HL-60 (cell line): Measurements from ENCODE around the gene FADS6.
A peak's percentile ranks its signal among the peaks of the same experiment; 100 is the strongest.

Experiments
- DNase-seq, 2 experiments: peaks; one replicate each; pipeline ENCODE4 v3.0.0-alpha.2; 2010 to 2020; ENCODE audit warnings: low read depth in 1 of 2, low spot score in 1 of 2
- H3K27ac ChIP-seq: fragments of 250-450 bp; sonication (Bioruptor Pico); replicated peaks from 2 replicates; pipeline ENCODE4 v1.5.1; 2020; ENCODE audit warnings: mild to moderate bottlenecking, moderate library complexity
- H3K27me3 ChIP-seq: fragments of 250-450 bp; sonication (Bioruptor Pico); 2 replicates; pipeline ENCODE4 v1.5.1; 2021; ENCODE audit warnings: mild to moderate bottlenecking, moderate library complexity; ENCODE audit not compliant: insufficient read depth, poor library complexity, severe bottlenecking
- H3K4me3 ChIP-seq: replicated peaks from 2 replicates; pipeline ENCODE4 v1.5.1; 2011; ENCODE audit warnings: mild to moderate bottlenecking, control low read depth, low read length; ENCODE audit not compliant: insufficient read depth
- CTCF ChIP-seq: IDR thresholded peaks from one replicate; pipeline ENCODE4 v1.5.1; 2011; ENCODE audit warnings: low read length, control low read depth, inconsistent platforms; ENCODE audit not compliant: insufficient read depth
- GABPA ChIP-seq: IDR thresholded peaks from 2 replicates; pipeline ENCODE4 v1.6.1; 2012; ENCODE audit warnings: low read depth
- POLR2AphosphoS5 ChIP-seq: IDR thresholded peaks from 2 replicates; pipeline ENCODE4 v1.6.1; 2012; ENCODE audit warnings: low read depth
- REST ChIP-seq: IDR thresholded peaks from 2 replicates; pipeline ENCODE4 v1.6.1; 2012; ENCODE audit warnings: low read depth; ENCODE audit not compliant: insufficient replicate concordance
- SPI1 ChIP-seq: IDR thresholded peaks from 2 replicates; pipeline ENCODE4 v1.6.1; 2012; ENCODE audit warnings: low read depth, mild to moderate bottlenecking, borderline replicate concordance

The FADS6 gene

GRCh38 chr17:74842599-74843351 lies 50.7 kb downstream of the FADS6 start:
- TF ChIP-seq SPI1, result no peak
- TF ChIP-seq REST, result no peak
- no peak for TF ChIP-seq POLR2AphosphoS5
- no peak for TF ChIP-seq GABPA
- no peak for TF ChIP-seq CTCF
- no peak for DNase-seq
- Histone ChIP-seq H3K27ac (no peak overlapping the region), H3K4me3 (no peak overlapping the region), H3K27me3 (no peaks in the 10 kb centered on the region)

DNA sequence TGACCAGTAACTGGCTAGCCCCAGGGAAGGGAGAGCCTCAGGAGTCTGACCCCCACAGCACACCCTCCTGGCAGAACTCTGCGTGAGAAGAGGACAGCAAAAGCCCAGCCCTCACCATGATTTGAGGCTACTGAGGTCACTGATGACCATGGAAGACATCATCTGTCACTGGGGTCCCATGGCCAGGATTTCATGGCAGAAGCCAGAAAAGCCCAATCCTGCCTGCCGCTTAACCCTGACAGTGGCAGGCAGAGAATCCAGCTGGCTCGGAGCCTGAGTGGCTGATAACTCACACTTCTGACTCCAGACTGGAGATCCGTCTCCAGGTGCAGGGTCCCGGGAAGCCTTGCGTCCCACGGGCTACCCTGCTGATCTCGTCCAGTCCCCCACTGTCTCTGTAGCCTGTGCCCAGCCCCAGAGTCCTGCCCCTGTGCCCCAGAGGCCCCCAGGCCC lies 51.3 kb downstream of the FADS6 start:
- no peaks in the 10 kb centered on the region for H3K27me3 ChIP-seq
- TF ChIP-seq REST, result no peak
- no peak for TF ChIP-seq GABPA
- no peak for TF ChIP-seq CTCF
- no peak for TF ChIP-seq SPI1
- TF ChIP-seq POLR2AphosphoS5, result no peak
- H3K27ac ChIP-seq, result no peak overlapping the region
- H3K4me3 ChIP-seq, result no peak overlapping the region
- DNase-seq, result no peak

- H3K4me3 ChIP-seq, result no peak overlapping the region
- TF ChIP-seq SPI1, result peak; percentile 94
- no peak for TF ChIP-seq POLR2AphosphoS5
- TF ChIP-seq CTCF, result no peak
- no peak for TF ChIP-seq GABPA
- no peak for TF ChIP-seq REST
- DNase-seq, result peak; percentile 51 to 66
Measured at GRCh38 chr17:74840989-74841666, 52.3 kb downstream of the FADS6 start.

More at GRCh38 chr17:74840989-74841666, 52.3 kb downstream of the FADS6 start:
- no peak overlapping the region for H3K27ac ChIP-seq
- H3K27me3 ChIP-seq, result no peaks in the 10 kb centered on the region
